ENCODE measurements around the gene PABPC1L2A. TPM values are rescaled to one million over a fixed set of nuclear protein-coding genes. Genes with fewer than 3 reads are reported as not detected.
"Not testable (repeated sequence)": the region's sequence is repeated elsewhere in the genome, so short reads cannot be mapped to it uniquely, and the experiment has no call there.

The PABPC1L2A gene
- not detected for total RNA-seq
- under 1 TPM in 1 of 8 donors, not detected in 7; 0.08 TPM for polyA plus RNA-seq (ENCODE audit: insufficient read depth in 1 of 8, insufficient read length in 8 of 8, low replicate concordance in 1 of 8)
- long read RNA-seq, donor 1, result 0 reads
- long read RNA-seq, donor 2, result 0 reads
- long read RNA-seq, donor 3, result 0 reads
- long read RNA-seq, donor 4, result 0 reads
- long read RNA-seq, donor 5, result 0 reads
- long read RNA-seq, donor 6, result 0 reads
- long read RNA-seq, donor 7, result 0 reads
- long read RNA-seq, donor 8, result 0 reads
- long read RNA-seq, donor 9, result 0 reads
- long read RNA-seq, donor 10, result 0 reads
- long read RNA-seq, donor 11, result 0 reads

DNA sequence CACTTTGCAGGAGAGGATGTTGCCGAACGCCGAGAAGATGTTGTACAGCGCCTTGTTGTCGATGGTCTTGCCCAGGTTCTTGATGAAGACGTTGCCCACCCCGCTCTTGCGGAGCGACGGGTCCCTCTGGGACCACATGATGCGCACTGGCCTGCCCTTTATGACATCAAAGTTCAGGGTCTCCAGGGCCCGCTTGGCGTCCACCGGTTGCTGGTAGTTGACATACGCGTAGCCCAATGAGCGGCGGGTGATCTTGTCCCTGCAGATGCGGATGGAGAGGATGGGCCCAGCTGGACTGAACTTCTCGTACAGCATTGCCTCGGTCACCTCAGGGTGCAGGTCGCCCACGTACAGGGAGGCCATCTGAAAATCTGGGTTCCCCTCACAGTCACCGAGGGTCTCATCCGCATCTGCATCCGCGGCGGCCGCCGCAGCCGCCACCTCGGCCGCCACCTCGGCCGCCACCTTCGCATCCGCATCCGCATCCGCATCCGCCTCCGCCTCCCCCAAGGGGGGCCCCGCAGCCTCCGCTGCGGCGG, at the start of gene PABPC1L2A:
PABPC1L2A (minus strand) TSS at position 489 of the 539 bp plus-strand sequence; CDS start at position 363, 126 bp downstream.
- not testable (repeated sequence) for DNase-seq; H3K27ac ChIP-seq (ENCODE audit: low read length); H3K4me3 ChIP-seq (ENCODE audit: low read length); H3K9me3 ChIP-seq (replicated peaks; ENCODE audit: control insufficient read depth, low read depth, low read length); H3K4me1 ChIP-seq (ENCODE audit: control insufficient read depth, insufficient read depth, low read length); H3K27me3 ChIP-seq (ENCODE audit: control insufficient read depth, insufficient read depth, low read length); H3K36me3 ChIP-seq (ENCODE audit: control insufficient read depth, insufficient read depth, low read length)
- no CpG with 5 or more reads among the region's 45 CpGs for WGBS (ENCODE audit: insufficient coverage)

DNA sequence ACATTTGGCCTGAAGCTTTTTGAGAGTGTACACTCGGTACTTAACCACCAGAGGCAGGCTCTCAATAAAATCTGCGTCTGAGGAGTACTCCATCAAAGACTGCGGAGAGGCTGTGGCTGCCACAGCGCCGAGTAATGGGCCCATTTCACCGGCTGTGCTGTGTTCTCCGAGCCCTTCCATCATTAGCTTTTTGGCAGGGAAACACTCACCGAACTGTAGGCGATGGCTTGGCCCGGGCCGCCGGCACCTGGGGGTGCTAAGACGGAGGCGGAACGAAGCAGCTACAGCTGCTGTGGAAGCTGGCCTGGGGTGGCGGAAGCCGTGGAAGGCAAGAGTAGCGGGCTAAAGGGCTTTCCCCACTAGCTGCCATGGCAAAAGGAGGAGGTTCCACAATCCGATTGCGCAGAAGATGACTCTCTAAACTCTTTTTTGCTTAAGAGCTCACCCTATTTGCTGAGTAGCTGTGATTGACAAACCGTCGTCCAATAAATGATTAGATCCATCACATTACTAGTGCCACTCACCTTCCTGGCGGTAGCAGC, 48.5 kb upstream of the PABPC1L2A start:
- Histone ChIP-seq H3K4me1 (ENCODE audit: control insufficient read depth, insufficient read depth, low read length) (no peaks in the 10 kb centered on the region), H3K27ac (ENCODE audit: low read length) (no peak overlapping the region), H3K9me3 (replicated peaks; ENCODE audit: control insufficient read depth, low read depth, low read length) (no peaks in the 10 kb centered on the region), H3K27me3 (ENCODE audit: control insufficient read depth, insufficient read depth, low read length) (no peaks in the 10 kb centered on the region), H3K36me3 (ENCODE audit: control insufficient read depth, insufficient read depth, low read length) (no peaks in the 10 kb centered on the region), H3K4me3 (ENCODE audit: low read length) (no peak overlapping the region)
- peak; percentile 56 for DNase-seq
- WGBS (ENCODE audit: insufficient coverage), result 54% methylated on average over 19 of the region's 23 CpGs

DNA sequence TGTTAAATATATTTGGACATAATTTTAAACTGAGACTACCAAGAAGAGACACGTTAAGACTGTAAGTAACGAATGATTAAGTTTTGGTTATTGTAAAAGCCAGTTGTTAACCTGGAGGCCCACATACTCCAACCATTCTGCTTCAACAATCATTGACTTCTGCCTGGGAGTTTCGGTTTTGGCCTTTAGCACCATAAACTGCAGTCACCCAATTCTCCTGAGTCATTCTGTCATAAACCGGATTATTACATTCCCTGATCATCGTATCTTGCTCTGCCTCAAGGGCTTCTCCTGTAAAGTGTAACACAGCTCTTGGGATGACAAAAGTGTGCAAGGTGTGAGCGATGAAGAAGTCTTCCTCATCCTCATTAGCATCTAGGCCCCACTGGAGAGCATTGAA, 46.9 kb upstream of the PABPC1L2A start:
- no CpG with 5 or more reads among the region's 6 CpGs for WGBS (ENCODE audit: insufficient coverage)
- DNase-seq, result no peak
- Histone ChIP-seq H3K9me3 (replicated peaks; ENCODE audit: control insufficient read depth, low read depth, low read length) (no peaks in the 10 kb centered on the region), H3K27ac (ENCODE audit: low read length) (no peak overlapping the region), H3K4me1 (ENCODE audit: control insufficient read depth, insufficient read depth, low read length) (no peaks in the 10 kb centered on the region), H3K4me3 (ENCODE audit: low read length) (no peak overlapping the region), H3K36me3 (ENCODE audit: control insufficient read depth, insufficient read depth, low read length) (no peaks in the 10 kb centered on the region), H3K27me3 (ENCODE audit: control insufficient read depth, insufficient read depth, low read length) (no peaks in the 10 kb centered on the region)

DNA sequence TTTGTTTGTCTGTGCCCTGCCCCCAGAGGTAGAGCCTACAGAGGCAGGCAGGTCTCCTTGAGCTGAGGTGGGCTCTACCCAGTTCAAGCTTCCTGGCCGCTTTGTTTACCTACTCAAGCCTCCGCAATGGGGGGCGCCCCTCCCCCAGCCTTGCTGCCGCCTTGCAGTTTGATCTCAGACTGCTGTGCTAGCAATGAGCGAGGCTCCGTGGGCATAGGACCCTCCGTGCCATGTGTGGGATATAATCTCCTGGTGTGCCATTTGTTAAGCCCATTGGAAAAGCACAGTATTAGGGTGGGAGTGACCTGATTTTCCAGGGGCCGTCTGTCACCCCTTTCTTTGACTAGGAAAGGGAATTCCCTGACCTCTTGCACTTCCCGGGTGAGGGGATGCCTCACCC, 20.2 kb upstream of the PABPC1L2A start:
- not testable (repeated sequence) for DNase-seq; H3K27me3 ChIP-seq (ENCODE audit: control insufficient read depth, insufficient read depth, low read length); H3K4me1 ChIP-seq (ENCODE audit: control insufficient read depth, insufficient read depth, low read length); H3K4me3 ChIP-seq (ENCODE audit: low read length); H3K9me3 ChIP-seq (replicated peaks; ENCODE audit: control insufficient read depth, low read depth, low read length); H3K36me3 ChIP-seq (ENCODE audit: control insufficient read depth, insufficient read depth, low read length); H3K27ac ChIP-seq (ENCODE audit: low read length)
- 95% methylated on average over 6 of the region's 9 CpGs for WGBS (ENCODE audit: insufficient coverage)

DNA sequence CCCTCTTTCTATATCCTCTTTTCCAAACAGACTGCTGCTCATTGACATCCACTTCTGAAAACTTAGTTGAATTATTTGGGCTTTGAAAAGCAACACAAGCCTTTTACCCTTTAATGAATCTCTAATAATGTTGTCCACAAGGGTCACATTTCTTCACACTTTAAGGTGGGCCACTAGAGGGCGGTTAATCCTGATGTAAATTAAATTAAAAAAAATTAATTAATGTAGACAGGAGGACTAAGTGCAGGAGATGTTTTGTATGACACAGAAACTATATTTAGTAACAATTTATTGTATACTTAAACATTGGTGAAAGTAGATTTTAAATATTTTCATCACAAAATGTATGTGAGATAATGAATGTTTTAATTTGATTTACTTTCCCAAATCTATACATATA, 7.5 kb upstream of the PABPC1L2A start:
- WGBS (ENCODE audit: insufficient coverage), result no CpG with 5 or more reads among the region's 1 CpG
- H3K4me3 ChIP-seq (ENCODE audit: low read length); H3K27me3 ChIP-seq (ENCODE audit: control insufficient read depth, insufficient read depth, low read length); H3K36me3 ChIP-seq (ENCODE audit: control insufficient read depth, insufficient read depth, low read length); DNase-seq; H3K27ac ChIP-seq (ENCODE audit: low read length); H3K4me1 ChIP-seq (ENCODE audit: control insufficient read depth, insufficient read depth, low read length); H3K9me3 ChIP-seq (replicated peaks; ENCODE audit: control insufficient read depth, low read depth, low read length): not testable (repeated sequence)

DNA sequence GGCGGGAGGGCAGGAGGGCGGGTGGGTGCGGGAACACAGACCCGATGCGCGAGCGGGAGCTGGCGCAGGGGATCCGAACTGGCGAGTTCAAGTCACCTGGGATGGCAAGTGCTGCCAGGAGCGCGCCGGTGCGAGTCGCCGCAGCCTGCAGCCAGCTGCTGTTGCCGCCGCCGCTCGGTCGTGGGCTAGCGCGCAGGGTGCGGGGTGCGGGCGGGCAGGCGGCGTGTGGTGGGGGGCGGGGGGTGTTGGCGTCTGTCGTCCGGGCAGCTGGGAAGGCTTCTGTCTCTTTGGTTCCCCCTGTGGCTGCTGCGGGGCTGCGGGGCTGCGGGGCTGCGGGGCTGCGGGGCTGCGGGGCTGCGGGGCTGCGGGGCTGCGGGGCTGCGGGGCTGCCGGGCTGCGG, 572 bp upstream of the PABPC1L2A start:
- not testable (repeated sequence) for H3K27ac ChIP-seq (ENCODE audit: low read length); H3K4me3 ChIP-seq (ENCODE audit: low read length); H3K9me3 ChIP-seq (replicated peaks; ENCODE audit: control insufficient read depth, low read depth, low read length); H3K4me1 ChIP-seq (ENCODE audit: control insufficient read depth, insufficient read depth, low read length); H3K27me3 ChIP-seq (ENCODE audit: control insufficient read depth, insufficient read depth, low read length); DNase-seq; H3K36me3 ChIP-seq (ENCODE audit: control insufficient read depth, insufficient read depth, low read length)
- WGBS (ENCODE audit: insufficient coverage), result no CpG with 5 or more reads among the region's 44 CpGs

DNA sequence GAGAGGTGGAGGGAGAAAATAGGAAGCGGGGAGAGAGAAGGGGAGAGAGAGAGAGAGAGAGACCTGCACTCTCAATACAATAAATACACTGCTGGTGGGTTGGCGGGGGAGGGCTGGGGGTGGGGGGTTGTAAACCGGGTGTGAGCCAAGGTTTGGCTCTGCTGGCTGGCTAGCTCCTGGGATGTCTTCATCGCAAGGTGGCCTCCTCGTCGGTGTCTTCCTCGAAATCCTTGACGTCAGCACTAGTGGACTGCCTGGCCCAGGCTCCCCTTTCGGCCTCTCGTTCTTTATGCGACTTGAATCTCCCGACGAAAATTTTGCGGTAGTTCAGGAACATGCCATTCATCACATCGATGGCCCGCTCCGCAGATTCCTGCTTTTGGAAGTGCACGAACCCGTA, 715 bp downstream of the PABPC1L2A start:
- not testable (repeated sequence) for DNase-seq; H3K27me3 ChIP-seq (ENCODE audit: control insufficient read depth, insufficient read depth, low read length); H3K36me3 ChIP-seq (ENCODE audit: control insufficient read depth, insufficient read depth, low read length); H3K4me3 ChIP-seq (ENCODE audit: low read length); H3K4me1 ChIP-seq (ENCODE audit: control insufficient read depth, insufficient read depth, low read length); H3K27ac ChIP-seq (ENCODE audit: low read length); H3K9me3 ChIP-seq (replicated peaks; ENCODE audit: control insufficient read depth, low read depth, low read length)
- no CpG with 5 or more reads among the region's 19 CpGs for WGBS (ENCODE audit: insufficient coverage)

DNA sequence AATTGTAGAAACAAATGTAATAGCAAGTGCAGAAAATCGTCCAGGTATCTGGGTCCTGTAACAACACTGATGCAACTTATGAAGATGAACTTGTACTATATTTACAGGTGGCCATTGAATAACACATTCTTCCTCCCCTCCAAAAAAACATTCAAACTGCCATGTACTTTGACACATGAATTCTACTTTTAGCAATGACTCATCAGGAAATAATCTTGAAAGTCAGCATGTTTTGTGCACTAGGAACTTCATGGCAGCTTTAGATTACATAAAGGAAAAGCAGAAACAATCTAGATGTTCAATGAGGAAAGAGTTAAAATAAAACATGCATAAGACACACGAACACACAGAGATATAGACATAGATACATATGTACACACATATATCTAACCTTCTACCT, 2.5 kb downstream of the PABPC1L2A start:
- Histone ChIP-seq H3K4me3 (ENCODE audit: low read length) (no peak overlapping the region), H3K9me3 (replicated peaks; ENCODE audit: control insufficient read depth, low read depth, low read length) (no peaks in the 10 kb centered on the region), H3K4me1 (ENCODE audit: control insufficient read depth, insufficient read depth, low read length) (no peaks in the 10 kb centered on the region), H3K36me3 (ENCODE audit: control insufficient read depth, insufficient read depth, low read length) (no peaks in the 10 kb centered on the region), H3K27ac (ENCODE audit: low read length) (no peak overlapping the region), H3K27me3 (ENCODE audit: control insufficient read depth, insufficient read depth, low read length) (peaks cover 3% of the 10 kb centered on the region)
- no CpG with 5 or more reads among the region's 2 CpGs for WGBS (ENCODE audit: insufficient coverage)
- no peak for DNase-seq

DNA sequence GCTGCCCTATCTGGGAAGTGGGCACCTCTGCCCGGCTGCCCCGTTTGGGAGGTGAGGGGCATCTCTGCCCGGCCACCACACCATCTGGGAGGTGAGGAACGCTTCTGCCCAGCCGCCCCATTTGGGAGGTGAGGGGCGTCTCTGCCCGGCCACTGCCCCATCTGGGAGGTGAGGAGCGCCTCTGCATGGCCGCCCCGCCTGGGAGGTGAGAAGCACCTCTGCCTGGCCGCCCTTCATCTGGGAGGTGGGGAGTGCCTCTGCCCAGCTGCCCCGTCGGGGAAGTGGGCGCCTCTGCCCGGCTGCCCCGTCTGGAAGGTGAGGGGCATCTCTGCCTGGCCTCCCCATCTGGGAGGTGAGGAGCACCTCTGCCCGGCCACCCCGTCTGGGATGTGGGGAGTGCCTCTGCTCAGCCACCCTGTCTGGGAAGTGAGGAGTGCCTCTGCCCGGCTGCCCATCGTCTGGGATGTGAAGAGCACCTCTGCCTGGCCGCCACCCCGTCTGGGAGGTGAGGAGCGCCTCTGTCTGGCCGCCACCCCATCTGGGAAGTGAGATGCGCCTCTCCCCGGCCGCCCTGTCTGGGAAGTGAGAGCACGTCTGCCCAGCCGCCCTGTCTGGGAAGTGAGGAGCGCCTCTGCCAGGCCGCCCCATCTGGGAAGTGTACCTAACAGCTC, 9.8 kb downstream of the PABPC1L2A start:
- 94% methylated on average over 26 of the region's 31 CpGs for WGBS (ENCODE audit: insufficient coverage)
- no peak for DNase-seq
- Histone ChIP-seq H3K4me1 (ENCODE audit: control insufficient read depth, insufficient read depth, low read length) (no peaks in the 10 kb centered on the region), H3K4me3 (ENCODE audit: low read length) (no peak overlapping the region), H3K9me3 (replicated peaks; ENCODE audit: control insufficient read depth, low read depth, low read length) (peaks cover 15% of the 10 kb centered on the region), H3K27ac (ENCODE audit: low read length) (no peak overlapping the region), H3K36me3 (ENCODE audit: control insufficient read depth, insufficient read depth, low read length) (no peaks in the 10 kb centered on the region), H3K27me3 (ENCODE audit: control insufficient read depth, insufficient read depth, low read length) (no peaks in the 10 kb centered on the region)

DNA sequence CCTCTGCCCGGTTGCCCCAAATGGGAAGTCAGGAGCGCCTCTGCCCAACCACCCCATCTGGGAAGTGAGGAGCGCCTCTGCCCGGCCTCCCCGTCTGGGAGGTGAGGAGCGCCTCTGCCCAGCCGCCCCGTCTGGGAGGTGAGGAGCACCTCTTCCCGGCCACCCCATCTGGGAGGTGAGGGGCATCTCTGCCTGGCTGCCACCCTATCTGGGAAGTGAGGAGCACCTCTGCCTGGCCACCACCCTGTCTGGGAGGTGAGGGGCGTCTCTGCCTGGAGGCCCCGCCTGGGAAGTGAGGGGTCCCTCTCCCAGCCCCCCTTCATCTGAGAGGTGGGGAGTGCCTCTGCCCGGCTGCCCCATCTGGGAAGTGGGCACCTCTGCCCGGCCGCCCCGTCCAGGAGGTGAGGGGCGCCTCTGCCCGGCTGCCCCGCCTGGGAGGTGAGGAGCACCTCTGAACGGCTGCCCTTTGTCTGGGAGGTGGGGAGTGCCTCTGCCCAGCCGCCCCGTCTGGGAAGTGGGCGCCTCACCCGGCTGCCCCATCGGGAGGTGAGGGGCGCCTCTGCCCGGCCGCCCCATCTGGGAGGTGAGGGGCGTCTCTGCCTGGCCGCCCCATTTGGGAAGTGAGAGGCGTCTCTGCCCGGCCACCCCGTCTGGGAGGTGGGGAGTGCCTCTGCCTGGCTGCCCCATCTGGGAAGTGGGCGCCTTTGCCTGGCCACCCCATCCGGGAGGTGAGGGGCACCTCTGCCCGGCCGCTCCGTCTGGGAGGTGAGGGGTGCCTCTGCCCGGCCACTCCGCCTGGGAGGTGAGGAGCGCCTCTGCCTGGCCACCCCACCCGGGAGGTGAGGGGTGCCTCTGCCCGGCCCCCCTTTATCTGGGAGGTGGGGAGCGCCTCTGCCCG, 10.6 kb downstream of the PABPC1L2A start:
- no peaks in the 10 kb centered on the region for H3K4me1 ChIP-seq (ENCODE audit: control insufficient read depth, insufficient read depth, low read length)

More for the DNA sequence above, 10.6 kb downstream of the PABPC1L2A start:
- H3K27ac ChIP-seq (ENCODE audit: low read length), result no peak overlapping the region
- 96% methylated on average over 20 of the region's 44 CpGs for WGBS (ENCODE audit: insufficient coverage)
- no peaks in the 10 kb centered on the region for H3K36me3 ChIP-seq (ENCODE audit: control insufficient read depth, insufficient read depth, low read length)
- H3K4me3 ChIP-seq (ENCODE audit: low read length), result no peak overlapping the region
- DNase-seq, result no peak
- H3K9me3 ChIP-seq (replicated peaks; ENCODE audit: control insufficient read depth, low read depth, low read length), result peaks cover 15% of the 10 kb centered on the region
- H3K27me3 ChIP-seq (ENCODE audit: control insufficient read depth, insufficient read depth, low read length), result no peaks in the 10 kb centered on the region

Data from muscle of leg (tissue), 16 donors.